Tibial nerve (tissue), 4 donors: ENCODE measurements around the gene VPS41. TPM values are rescaled to one million over a fixed set of nuclear protein-coding genes. Genes with fewer than 3 reads are reported as not detected.
"Not testable (repeated sequence)": the region's sequence is repeated elsewhere in the genome, so short reads cannot be mapped to it uniquely, and the experiment has no call there.

Experiments
- DNase-seq, 2 donors: peaks; one replicate each; pipeline ENCODE4 v3.0.0-alpha.2; 2019; ENCODE audit warnings: low spot score in 2 of 2
- H3K27ac ChIP-seq, 4 donors: fragments of 200-600 bp; sonication (generic) in 3 of 4; one replicate each; pipeline ENCODE4 v1.5.1; 2017 to 2019; ENCODE audit warnings: mild to moderate bottlenecking in 1 of 4
- H3K27me3 ChIP-seq, 2 donors: fragments of 200-600 bp; sonication (generic) in 1 of 2; one replicate each; pipeline versions ENCODE4 v1.5.1 to v1.6.0; 2017 to 2019
- H3K36me3 ChIP-seq, 3 donors: fragments of 200-600 bp; sonication (generic); one replicate each; pipeline ENCODE4 v1.5.1; 2018 to 2019
- H3K4me1 ChIP-seq, 4 donors: fragments of 200-600 bp; sonication (generic) in 3 of 4; one replicate each; pipeline ENCODE4 v1.5.1; 2017 to 2019
- H3K4me3 ChIP-seq, 4 donors: fragments of 200-600 bp; sonication (generic) in 3 of 4; one replicate each; pipeline ENCODE4 v1.5.1; 2017 to 2019; ENCODE audit warnings: mild to moderate bottlenecking in 1 of 4, moderate library complexity in 1 of 4
- H3K9me3 ChIP-seq, 4 donors: fragments of 200-600 bp; sonication (generic) in 3 of 4; one replicate each; pipeline ENCODE4 v1.5.1; 2017 to 2019
- CTCF ChIP-seq, 5 experiments: fragments of 200-600 bp in 3 of 5; fragments of 450-650 bp in 2 of 5; sonication (generic) in 3 of 5; IDR thresholded peaks; one replicate each; pipeline ENCODE4 v1.5.1; 2016 to 2019; ENCODE audit warnings: antibody characterized with exemption in 5 of 5, mild to moderate bottlenecking in 3 of 5, moderate library complexity in 2 of 5
- EP300 ChIP-seq, 2 donors: sonication (generic); formaldehyde crosslinking; IDR thresholded peaks; one replicate each; pipeline ENCODE4 v1.6.1; 2017; ENCODE audit warnings: antibody characterized with exemption in 2 of 2, mild to moderate bottlenecking in 1 of 2
- POLR2A ChIP-seq, 2 donors: fragments of 450-650 bp; IDR thresholded peaks; one replicate each; pipeline ENCODE4 v1.6.1; 2017; ENCODE audit warnings: antibody characterized with exemption in 2 of 2, mild to moderate bottlenecking in 2 of 2, moderate library complexity in 2 of 2
- WGBS, 2 donors: methylation state at CpG; one replicate each; pipeline ENCODE4 v1.1.5; 2018; 5-methylcytosine and 5-hydroxymethylcytosine counted together
- total RNA-seq, 4 donors: library from RNA; depleted of rRNA; stranded (reverse); fragments of >200 nt; gene quantifications; one replicate each; pipeline ENCODE4 v1.1.0, GENCODE V29; 2016

The VPS41 gene
- total RNA-seq, 4 donors from 2014 or later: 31.2 to 47.5 (median 47.2) TPM

GRCh38 chr7:38858259-38858884 is 50.6 kb downstream of the VPS41 start:
- no peak for DNase-seq
- TF ChIP-seq POLR2A (IDR thresholded peaks at IDR 0.05) (no peak), EP300 (IDR thresholded peaks at IDR 0.05) (no peak), CTCF (IDR thresholded peaks at IDR 0.05) (no peak)
- no peak overlapping the region for H3K27ac ChIP-seq
- peaks cover 0 to 7% (median 4%) of the 10 kb centered on the region in 4 donors for H3K4me1 ChIP-seq
- H3K36me3 ChIP-seq: peaks cover 0 to 10% (median 0%) of the 10 kb centered on the region in 3 donors
- 61 to 63% methylated on average over 5 of the region's 5 CpGs for WGBS, 2 donors
- H3K9me3 ChIP-seq: no peaks in the 10 kb centered on the region
- no peak overlapping the region for H3K4me3 ChIP-seq
- no peaks in the 10 kb centered on the region for H3K27me3 ChIP-seq

DNA sequence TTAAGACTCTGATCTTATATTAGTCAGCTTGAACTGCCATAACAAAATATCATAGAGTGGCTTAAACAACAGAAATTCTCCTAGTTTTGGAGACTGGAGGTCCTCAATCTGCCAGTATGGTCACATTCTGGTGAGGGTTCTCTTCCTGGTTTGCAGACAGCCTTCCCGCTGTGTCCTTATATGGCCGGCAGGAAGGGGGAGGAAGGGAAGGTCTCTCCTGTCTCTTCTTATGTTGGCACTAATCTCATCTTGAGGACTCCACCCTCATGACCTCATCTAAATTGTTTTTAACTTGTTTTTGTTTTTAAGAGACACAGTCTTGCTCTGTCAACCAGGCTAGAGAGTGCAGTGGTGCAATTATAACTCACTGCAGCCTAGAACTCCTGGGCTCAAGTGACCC is 53.1 kb downstream of the VPS41 start:
- H3K27ac ChIP-seq: no peak overlapping the region
- no peaks in the 10 kb centered on the region for H3K36me3 ChIP-seq
- no peak overlapping the region for H3K4me3 ChIP-seq
- TF ChIP-seq CTCF (IDR thresholded peaks at IDR 0.05): no peak
- no peak for TF ChIP-seq POLR2A (IDR thresholded peaks at IDR 0.05)
- no peak for TF ChIP-seq EP300 (IDR thresholded peaks at IDR 0.05)
- no peak for DNase-seq
- H3K9me3 ChIP-seq: no peaks in the 10 kb centered on the region
- H3K4me1 ChIP-seq: peaks cover 0 to 7% (median 4%) of the 10 kb centered on the region in 4 donors
- 91 to 95% methylated on average over 2 of the region's 2 CpGs for WGBS, 2 donors
- H3K27me3 ChIP-seq: no peaks in the 10 kb centered on the region

DNA sequence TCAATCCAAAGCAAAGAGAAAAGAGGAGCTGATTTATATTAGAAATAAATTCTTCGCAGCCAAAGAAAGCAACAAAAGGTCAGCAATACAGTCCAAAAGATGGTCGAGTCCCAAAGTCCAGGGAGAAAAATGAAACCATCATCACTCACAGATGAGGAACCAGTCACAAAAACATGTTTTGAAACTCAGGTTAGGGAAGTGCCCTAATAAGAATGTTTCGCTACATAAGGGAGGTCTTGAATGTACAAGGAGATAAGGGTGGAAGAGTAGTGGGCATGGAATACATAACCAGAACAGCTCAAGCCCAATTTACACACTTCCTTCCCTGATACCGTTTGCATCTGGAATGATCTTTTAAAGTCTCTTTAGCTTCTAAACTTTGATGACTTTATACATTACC is 53.6 kb downstream of the VPS41 start:
- H3K27me3 ChIP-seq: no peaks in the 10 kb centered on the region
- no peak for DNase-seq
- no peaks in the 10 kb centered on the region for H3K9me3 ChIP-seq
- no peak overlapping the region for H3K27ac ChIP-seq
- TF ChIP-seq EP300 (IDR thresholded peaks at IDR 0.05) (no peak), CTCF (IDR thresholded peaks at IDR 0.05) (no peak), POLR2A (IDR thresholded peaks at IDR 0.05) (no peak)
- H3K36me3 ChIP-seq: no peaks in the 10 kb centered on the region
- WGBS, 2 donors: 64 to 66% methylated on average over 4 of the region's 4 CpGs
- H3K4me3 ChIP-seq: no peak overlapping the region
- H3K4me1 ChIP-seq: peaks cover 0 to 7% (median 4%) of the 10 kb centered on the region in 4 donors

GRCh38 chr7:38854947-38855346 is 54.0 kb downstream of the VPS41 start:
- DNase-seq, H3K27ac ChIP-seq, H3K9me3 ChIP-seq, H3K36me3 ChIP-seq, H3K4me3 ChIP-seq, H3K27me3 ChIP-seq, H3K4me1 ChIP-seq: not testable (repeated sequence)
- WGBS, 2 donors: 92 to 94% methylated on average over 7 of the region's 7 CpGs

DNA sequence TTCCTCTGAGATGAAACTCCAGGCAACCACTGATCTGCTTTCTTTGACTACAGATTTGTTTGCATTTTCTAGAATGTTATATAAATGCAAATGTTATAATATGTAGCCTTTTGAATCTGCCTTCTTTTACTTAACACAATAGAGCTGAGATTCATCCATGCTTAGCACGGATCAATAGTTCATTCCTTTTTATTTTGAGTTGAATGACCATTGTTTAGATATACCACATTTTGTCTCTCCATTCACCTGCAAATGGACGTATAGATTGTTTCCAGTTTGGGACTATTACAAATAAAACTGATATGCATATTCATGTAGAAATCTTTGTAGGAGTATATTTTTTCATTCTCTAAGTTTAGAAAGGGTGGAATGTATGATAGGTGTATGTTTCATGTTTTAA is 57.7 kb downstream of the VPS41 start:
- no peaks in the 10 kb centered on the region for H3K36me3 ChIP-seq
- H3K27me3 ChIP-seq: no peaks in the 10 kb centered on the region
- no peak overlapping the region for H3K27ac ChIP-seq
- no peaks in the 10 kb centered on the region for H3K9me3 ChIP-seq
- WGBS, 2 donors: 72 to 79% methylated on average over 2 of the region's 2 CpGs
- H3K4me3 ChIP-seq: no peak overlapping the region
- peaks cover 0 to 7% (median 3%) of the 10 kb centered on the region in 4 donors for H3K4me1 ChIP-seq
- DNase-seq: no peak
- TF ChIP-seq POLR2A (IDR thresholded peaks at IDR 0.05): no peak
- no peak for TF ChIP-seq EP300 (IDR thresholded peaks at IDR 0.05)
- TF ChIP-seq CTCF (IDR thresholded peaks at IDR 0.05): no peak

DNA sequence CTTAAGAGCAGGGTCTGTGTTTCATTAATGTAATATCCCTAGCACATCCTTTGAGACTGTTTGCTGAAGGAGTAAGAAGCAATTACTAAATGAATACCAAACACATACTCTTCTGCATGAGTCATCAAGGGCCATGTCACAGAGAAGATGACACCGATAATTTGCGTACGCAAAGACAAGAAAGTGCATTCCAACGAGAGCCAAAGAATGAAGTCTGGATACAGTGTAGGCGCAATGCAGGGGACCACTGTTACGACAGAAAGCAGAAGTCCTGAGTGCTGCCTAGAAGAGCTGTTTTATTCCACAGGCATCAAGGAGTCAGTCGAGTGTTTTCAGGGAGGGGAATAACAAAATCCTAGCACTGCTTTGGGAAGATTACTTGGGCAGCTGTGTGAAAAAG is 62.7 kb downstream of the VPS41 start:
- DNase-seq: no peak
- no peaks in the 10 kb centered on the region for H3K27me3 ChIP-seq
- no peak overlapping the region for H3K4me3 ChIP-seq
- H3K27ac ChIP-seq: no peak overlapping the region
- H3K4me1 ChIP-seq: no peaks in the 10 kb centered on the region
- 77 to 79% methylated on average over 7 of the region's 7 CpGs for WGBS, 2 donors
- no peaks in the 10 kb centered on the region for H3K9me3 ChIP-seq
- TF ChIP-seq EP300 (IDR thresholded peaks at IDR 0.05) (no peak), CTCF (IDR thresholded peaks at IDR 0.05) (no peak)
- H3K36me3 ChIP-seq: no peaks in the 10 kb centered on the region
